ENCODE results near the gene ABHD17C.

DNA sequence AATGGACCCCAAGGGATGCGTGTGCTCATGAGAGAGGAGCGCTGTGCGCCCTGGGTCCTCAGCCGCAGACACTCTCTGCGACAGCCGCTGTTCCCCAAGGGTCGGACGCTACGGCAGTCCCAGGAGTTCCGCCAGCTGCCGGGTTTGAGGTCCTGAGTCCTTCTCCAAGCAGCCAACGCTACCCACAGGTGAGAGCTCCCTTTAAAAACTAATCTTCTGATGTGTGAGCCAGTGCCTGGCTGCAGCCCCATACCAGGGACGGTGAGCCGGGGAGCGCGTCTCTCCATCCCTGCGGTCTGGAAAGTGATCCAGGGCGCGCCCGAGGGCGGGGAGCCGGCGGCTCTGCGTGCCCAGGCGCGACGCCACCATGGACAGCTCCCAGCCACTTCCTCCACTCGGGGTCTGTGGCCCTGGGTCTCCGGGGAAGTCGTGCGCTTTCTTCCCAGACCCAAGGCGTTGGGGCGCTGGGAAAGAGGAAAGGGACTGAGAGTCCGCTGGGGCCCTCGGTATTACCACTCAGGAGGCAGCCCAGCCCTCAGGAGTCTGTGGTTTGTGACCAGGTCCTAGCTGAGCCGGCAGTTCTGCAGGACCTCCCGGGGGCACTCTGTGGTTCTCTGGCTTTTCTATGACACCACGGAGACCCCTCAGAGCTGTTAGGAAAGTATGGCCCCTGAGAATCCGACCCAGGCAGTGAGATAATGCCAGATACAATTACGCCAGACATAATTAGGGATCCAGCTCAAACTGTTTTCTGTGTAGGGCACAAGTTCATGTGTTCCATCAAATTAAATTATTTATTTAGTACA, 85.5 kb downstream of the ABHD17C start:
- TF ChIP-seq EZH2 (IDR thresholded peaks at IDR 0.05; ENCODE audit: borderline replicate concordance) = peak; percentile 46
- TF ChIP-seq, protein P1, sequence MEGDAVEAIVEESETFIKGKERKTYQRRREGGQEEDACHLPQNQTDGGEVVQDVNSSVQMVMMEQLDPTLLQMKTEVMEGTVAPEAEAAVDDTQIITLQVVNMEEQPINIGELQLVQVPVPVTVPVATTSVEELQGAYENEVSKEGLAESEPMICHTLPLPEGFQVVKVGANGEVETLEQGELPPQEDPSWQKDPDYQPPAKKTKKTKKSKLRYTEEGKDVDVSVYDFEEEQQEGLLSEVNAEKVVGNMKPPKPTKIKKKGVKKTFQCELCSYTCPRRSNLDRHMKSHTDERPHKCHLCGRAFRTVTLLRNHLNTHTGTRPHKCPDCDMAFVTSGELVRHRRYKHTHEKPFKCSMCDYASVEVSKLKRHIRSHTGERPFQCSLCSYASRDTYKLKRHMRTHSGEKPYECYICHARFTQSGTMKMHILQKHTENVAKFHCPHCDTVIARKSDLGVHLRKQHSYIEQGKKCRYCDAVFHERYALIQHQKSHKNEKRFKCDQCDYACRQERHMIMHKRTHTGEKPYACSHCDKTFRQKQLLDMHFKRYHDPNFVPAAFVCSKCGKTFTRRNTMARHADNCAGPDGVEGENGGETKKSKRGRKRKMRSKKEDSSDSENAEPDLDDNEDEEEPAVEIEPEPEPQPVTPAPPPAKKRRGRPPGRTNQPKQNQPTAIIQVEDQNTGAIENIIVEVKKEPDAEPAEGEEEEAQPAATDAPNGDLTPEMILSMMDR (IDR thresholded peaks at IDR 0.05; ENCODE audit: poor library complexity) = no peak
- TF ChIP-seq EZH2phosphoT487 (IDR thresholded peaks at IDR 0.05; ENCODE audit: low read depth, severe bottlenecking, unreplicated experiment) = no peak
